ENCODE measurements around the gene AKNA.

The AKNA gene

GRCh38 chr9:114374936-114375335 lies 12.8 kb downstream of the AKNA start:
- no peak for DNase-seq (ENCODE audit: low read depth in 3 of 3)

DNA sequence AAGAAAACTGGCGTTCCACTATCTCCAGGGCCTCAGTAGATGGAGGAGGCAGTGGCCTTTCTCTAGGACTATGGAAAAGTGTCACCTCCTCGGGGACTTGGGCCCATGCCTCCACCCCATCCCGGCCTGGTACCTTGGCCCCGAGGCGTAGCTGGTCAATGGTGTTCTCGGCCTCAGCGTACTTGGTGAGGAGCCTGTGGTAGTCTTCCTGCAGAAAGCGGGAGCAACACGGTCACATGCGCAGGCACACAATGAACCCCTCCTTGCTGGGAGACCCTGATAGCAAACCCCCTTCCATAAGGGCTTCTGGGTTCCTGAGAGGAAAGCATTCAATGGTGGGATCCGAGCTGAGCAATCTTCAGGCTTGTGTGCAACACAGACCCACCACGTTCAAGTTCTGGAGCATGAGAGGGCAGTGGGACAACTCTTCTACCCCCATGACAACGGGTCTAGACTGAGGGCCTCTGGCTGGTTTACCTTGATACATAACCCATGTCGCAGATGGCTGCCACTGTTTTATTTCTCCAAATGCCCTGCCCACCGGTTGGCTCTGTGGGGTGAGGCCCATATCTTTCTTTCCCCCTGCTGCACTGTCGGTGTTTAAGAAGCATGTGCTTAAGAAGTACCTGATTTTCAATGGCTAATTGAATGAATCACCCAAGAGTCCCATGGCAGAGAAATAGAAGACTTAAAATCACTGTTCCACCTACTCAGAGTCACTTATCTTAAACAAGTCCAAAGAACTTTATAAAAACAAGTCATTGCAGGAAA lies 13.6 kb downstream of the AKNA start:
- no peak for DNase-seq (ENCODE audit: low read depth in 3 of 3)

DNA sequence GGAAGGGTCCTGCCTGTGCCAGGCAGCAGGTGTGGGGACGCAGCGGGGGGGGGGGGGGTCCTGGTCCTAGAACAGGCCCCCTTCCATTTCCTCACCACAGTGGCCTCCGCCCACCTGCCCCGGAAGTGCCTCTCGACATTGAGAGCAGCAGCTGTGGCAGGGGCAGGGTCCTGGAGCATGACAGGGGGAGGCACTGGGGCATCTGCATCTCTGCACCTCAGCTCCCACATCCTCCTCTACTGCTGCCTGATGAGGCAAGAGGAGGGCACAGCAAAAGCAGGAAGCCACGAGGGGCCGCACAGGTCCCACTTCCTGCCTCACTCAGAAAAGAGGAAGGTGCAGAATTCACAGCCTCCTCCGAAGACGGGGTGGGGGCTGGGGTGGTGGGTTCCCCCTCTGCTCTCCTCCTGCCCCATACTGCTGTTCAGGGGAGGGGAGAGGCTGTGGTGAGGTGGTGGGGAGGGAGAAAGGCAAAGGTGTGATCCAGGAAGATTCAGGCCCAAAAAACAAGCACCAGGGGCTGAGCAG lies 14.8 kb downstream of the AKNA start:
- DNase-seq (ENCODE audit: low read depth in 3 of 3): peak; percentile 47 to 69 (median 63)

DNA sequence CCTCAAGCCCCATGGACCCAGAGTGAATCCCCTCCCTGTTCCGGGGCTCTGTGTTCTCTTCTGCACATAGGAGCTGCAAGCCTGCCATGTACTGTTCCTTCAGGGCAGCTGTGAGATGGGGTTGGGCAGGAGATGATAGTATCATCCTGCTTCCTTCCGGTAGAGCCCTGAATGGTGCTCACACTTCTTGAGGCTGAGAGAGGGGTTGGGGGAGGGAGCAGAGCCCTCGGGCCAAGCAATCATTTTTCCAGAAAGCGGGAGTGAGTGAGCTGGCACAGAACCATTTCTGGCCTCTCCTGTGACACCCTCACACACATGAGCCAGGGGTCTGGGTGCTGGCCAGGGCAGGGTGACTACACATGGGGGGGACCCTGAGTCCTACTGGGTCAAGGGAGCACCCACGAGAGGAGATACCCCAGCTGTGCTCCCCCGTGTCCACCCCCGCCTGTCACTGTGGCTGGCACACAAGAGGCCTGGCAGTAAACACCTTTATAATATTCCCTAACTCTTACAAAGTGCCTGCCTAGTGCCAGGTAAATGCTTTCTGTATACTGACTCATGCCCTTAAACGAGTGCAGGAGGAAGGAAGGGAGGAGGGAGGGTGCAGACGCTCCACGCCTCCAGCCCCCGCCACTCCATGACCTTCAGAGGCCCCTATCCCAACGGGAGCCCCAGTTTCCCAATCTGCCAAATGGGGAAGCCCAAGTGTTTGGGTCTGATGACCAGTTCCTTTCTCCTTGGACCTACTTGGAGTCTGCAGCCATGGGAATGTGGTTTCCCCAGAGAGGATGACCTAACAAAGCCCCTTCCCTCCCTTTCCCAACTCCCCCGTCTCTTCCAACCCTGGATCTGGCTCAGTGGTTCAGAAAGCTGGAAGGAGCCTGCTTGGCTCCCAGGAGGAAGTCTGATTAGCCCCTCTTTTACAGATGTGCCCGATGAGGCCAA lies 15.5 kb downstream of the AKNA start:
- no peak for DNase-seq (ENCODE audit: low read depth in 3 of 3)

DNA sequence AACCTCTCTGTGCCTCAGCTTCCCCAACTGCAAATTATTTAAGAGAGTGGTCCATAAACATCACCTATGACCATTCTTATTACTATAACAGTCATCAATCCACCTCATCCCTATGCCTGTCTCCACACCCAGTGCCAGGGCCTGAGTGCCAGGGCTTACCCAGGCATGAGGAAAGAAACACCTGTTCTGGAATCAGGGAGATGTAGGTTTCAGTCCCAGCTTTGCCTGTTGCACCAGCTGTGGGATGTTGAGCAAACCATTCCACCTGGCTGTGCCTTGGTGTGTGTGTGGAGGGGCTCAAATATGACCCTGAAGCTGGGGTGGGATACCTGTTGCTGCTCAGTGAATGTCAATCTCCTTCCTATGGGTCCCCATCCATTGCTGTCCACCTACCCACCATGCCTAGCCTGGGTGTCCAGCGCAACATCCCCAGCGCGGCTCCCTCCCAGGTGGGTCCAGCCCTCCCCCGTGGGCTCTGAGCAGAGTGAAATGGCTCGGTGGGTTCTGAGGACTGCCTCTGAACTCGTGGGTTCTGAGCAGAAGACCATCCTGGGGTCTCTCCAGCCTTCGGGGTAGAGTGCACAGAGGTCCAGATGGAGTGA lies 16.3 kb downstream of the AKNA start:
- DNase-seq (ENCODE audit: low read depth in 3 of 3): no peak

- DNase-seq (ENCODE audit: low read depth in 3 of 3): no peak
These were observed 16.8 kb downstream of the AKNA start for GRCh38 chr9:114370968-114371320.

GRCh38 chr9:114370251-114370967 lies 17.4 kb downstream of the AKNA start:
- DNase-seq (ENCODE audit: low read depth in 3 of 3): no peak

GRCh38 chr9:114369216-114370130 lies 18.3 kb downstream of the AKNA start:
- DNase-seq (ENCODE audit: low read depth in 3 of 3): no peak

- DNase-seq (ENCODE audit: low read depth in 3 of 3): no peak
These were observed 19.8 kb downstream of the AKNA start for GRCh38 chr9:114367772-114368569.

DNA sequence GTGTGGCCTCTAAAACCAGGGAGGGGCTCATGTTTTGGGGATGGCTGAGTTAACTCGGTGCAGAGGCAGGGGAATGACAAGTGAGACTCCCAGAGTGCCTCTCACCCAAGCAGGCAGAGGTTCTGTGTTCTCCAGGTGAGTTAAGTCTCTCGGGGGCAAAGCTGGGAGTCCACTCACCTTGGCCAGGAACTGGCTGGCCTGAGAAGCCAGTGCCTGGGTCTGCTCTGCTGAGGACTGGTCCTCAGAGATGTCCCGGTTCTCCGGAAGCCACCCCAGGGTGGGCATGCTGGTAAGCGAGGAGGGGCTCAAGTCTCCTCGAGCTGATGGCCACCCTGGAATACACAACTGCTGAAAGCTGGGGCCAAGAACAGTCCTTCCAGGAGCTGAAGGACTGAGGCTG lies 20.4 kb downstream of the AKNA start:
- DNase-seq (ENCODE audit: low read depth in 3 of 3): no peak

GRCh38 chr9:114366334-114367128 lies 21.3 kb downstream of the AKNA start:
- no peak for DNase-seq (ENCODE audit: low read depth in 3 of 3)

DNA sequence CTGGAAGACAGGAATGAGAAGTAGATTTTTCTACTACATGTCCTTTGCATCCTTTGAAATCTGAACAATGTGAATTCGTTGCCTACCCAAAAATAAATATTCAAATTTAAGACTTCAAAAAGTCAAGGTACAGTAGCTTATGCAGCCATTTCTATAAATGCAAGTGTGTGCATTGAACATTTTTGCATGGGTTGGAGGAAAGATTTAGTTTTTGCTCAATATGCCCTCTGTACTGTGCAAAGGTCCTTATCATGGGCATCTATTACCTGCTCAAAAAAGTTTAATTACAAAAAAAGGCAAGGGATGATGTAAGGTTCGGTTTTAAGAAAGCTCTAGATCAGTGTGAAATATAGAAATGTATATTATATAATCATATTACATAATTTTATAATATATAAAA lies 22.6 kb downstream of the AKNA start:
- DNase-seq (ENCODE audit: low read depth in 3 of 3): no peak

DNA sequence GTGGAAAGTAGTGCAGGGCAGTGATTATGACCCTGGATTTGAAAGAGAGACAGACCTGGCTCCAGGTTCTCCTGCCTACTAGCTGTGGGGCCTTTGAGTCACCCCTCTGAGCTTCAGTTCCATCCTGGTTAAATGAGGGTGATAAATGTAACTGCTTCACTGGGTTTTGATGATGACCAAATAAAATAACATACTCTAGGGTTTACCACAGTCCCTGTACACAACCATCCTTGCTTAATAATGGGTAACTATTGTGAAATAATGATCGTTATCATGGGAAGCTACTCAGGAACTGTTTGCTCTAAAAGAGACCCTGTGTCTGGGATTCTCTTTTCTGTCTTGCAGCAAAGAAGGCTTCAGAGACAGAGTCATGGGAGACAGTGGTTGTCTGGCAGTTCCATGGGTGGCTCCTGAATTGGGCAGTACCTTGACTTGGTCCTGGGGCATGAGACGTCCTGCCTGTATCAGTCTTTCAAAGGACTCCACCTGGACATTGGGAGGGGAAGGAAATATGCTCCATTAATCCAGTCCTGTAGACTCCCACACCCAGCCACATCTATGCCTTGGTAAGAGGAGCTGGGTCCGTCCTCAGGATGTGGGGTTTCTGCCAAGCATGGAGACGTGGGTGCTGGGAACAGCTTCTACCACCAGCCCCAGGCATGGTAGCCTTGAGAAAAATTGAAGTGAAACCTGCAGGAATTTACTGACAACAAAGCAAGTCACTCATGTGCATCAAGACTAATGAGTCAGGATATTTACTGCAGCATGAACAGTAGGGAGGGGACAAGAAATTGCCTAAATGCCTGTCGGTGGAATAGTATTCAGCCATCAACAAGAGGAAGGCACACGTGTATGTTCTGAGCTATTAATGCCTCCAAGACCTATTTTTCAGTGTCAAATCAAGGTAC lies 23.4 kb downstream of the AKNA start:
- DNase-seq (ENCODE audit: low read depth in 3 of 3): no peak

DNA sequence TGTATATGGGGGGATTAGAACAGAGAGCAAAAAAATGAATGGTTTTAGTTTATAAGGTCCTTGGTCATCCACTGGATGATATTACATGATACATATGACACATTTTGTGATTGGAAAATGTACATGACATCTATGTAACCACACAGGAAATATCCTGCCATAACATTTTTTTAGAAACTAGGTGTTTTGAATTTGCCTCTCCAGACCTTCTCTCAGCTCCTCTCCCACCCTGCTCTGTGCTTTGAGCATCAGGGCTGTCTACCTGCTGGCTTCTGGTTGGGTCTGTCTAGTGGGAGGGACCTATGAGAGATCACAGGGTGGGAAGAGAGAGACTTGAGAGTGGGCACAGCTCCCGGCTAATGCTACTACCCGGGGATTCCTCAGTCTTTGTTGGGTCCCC lies 24.4 kb downstream of the AKNA start:
- DNase-seq (ENCODE audit: low read depth in 3 of 3): no peak

DNA sequence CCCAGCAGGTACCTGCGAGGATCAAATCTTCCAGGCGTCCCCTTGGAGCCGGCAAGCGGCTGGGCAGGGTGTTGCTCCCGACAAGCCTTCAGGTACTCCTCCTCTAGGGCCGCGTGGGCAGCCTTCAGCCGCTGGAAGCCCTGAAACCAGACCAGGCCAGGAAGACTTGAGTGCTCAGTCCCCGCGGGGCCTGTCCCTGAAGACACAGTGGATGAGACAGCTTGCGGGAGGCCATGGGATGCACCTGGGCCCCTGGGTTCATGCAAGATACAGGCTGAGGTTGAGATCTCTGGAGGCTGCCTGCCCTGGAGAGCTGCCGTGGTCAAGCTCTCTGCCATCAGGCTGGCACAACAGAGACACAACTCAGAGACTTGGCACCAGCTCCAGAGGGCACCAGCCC lies 25.4 kb downstream of the AKNA start:
- no peak for DNase-seq (ENCODE audit: low read depth in 3 of 3)

DNA sequence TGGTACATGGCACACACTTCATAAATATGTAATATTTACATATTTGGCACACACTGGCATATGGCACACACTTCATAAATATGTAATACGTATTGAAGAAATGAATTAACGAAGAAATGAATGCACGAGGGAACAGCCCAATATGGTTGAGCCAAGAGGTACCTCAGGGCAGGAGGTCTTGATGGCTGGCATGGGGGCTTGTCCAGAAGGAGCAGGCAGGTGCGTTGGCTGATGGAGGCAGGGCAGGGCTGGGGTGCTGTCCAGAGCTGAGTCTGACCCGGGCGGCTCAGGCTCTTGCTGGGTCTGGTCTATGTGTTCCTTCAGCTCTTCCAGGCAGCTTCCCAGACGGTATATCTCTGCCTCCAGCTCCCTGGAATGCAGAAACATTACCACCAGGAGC lies 26.2 kb downstream of the AKNA start:
- DNase-seq (ENCODE audit: low read depth in 3 of 3): no peak

DNA sequence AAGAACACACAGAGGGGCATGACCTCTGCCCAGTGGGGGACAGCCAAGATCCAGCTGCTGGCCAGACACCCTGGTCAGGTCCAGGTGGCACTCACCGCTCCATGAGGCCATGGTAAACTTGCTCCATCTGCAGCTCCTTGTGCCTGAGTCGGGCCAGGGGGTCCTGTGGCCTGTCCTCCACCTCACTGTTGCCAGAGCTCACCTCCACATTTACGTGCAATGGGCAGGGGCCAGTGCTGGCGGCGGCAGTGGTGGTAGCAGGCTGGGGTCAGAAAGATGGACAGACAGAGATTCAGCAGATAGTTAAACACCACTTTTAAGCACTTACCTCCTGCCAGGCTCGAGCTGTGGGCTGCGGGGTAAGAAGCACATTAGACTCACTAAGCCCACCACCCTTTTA lies 28.0 kb downstream of the AKNA start:
- DNase-seq (ENCODE audit: low read depth in 3 of 3): no peak

DNA sequence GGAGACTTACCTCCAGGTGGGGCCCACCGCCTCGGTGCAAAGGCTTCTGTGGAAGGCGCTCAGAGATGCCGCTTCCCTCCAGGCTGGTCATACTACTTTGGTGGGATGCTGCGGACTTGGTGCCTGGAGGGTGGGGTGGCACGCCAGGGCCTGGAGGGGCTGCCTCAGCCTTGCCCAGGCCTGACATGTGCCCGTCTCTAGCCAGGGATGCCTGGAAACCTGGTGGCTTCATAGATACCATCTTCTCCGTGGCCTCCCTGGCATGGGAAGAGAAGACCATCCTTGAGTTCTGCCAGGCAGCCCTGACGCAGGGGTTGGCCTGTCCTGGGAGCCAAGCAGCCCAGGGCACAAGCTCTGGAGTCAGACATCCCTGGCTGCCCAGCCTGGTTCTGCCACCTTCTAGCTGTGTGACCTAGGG lies 29.9 kb downstream of the AKNA start:
- DNase-seq (ENCODE audit: low read depth in 3 of 3): no peak

Data from stimulated activated CD4-positive, alpha-beta T cell treated with anti-CD3 and anti-CD28 coated beads, TNF-alpha, amount 100 ng/mL, for 48 hours (primary cell).